Panc1 (cell line): Measurements from ENCODE around the gene DHRSX.

Experiments
- CTCF ChIP-seq: fragments of 450-650 bp; IDR thresholded peaks from 2 replicates; pipeline ENCODE4 v1.5.1; 2017; ENCODE audit warnings: mild to moderate bottlenecking
- POLR2AphosphoS5 ChIP-seq: IDR thresholded peaks from 2 replicates; pipeline ENCODE4 v1.6.1; 2012; ENCODE audit warnings: mild to moderate bottlenecking, low read depth, low read length, moderate library complexity
- SIN3A ChIP-seq: IDR thresholded peaks from 2 replicates; pipeline ENCODE4 v1.6.1; 2012; ENCODE audit warnings: low read depth, mild to moderate bottlenecking, low read length, moderate library complexity, borderline replicate concordance; ENCODE audit not compliant: insufficient read depth
- TCF7L2 ChIP-seq: IDR thresholded peaks from 2 replicates; pipeline ENCODE4 v1.6.1; 2011; ENCODE audit warnings: mild to moderate bottlenecking, low read depth, low read length, inconsistent platforms

- TF ChIP-seq CTCF (no peak), POLR2AphosphoS5 (no peak), SIN3A (no peak), TCF7L2 (no peak)
These were observed 232.9 kb downstream of the DHRSX start for GRCh38 chrX:2267890-2268289.
